ENCODE measurements around the gene PCYT1A. TPM values are rescaled to one million over a fixed set of nuclear protein-coding genes. Genes with fewer than 3 reads are reported as not detected.

PCYT1A gene
- total and polyA plus RNA-seq, 3 donors from 2014 or later: 51.3 to 69.3 (median 66.0) TPM

DNA sequence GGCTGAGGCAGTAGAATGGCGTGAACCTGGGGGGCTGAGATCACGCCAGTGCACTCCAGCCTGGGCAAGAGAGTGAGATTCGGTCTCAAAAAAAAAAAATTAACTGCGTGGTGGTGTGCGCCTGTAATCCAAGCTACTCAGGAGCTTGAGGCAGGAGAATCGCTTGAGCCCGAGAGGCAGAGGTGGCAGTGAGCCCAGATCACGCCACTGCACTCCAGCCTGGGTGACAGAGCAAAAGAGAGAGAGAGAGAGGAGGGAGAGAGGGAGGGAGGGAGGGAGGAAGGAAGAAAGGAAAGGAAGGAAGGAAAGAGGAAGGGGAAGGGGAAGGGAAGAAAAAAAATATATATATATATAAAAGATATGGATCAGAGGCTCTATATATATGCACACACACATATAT lies 44.6 kb upstream of the PCYT1A start:
- DNase-seq: no peak

DNA sequence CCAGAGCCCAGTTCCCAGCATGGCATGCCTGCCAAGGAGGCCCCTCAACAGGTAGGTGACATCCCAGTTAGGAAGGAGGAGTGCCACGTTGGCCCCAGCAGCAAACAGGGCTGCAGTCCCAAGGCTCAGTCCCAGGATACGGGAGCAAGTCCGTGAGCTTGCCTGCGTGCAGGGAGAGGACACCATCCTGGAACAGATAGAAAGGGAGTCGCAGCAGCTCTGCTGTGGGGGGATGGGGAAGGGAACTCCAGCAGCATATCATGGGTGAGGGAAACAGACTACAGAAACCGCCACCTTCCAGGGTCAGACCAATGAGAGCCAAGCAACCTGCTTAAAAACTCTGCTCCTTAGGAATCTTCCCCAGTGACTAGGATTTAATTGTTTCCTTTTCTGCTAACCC lies 39.9 kb upstream of the PCYT1A start:
- Histone ChIP-seq H3K9me3 (no peaks in the 10 kb centered on the region), H3K4me1 (peaks cover 4% of the 10 kb centered on the region), H3K27me3 (no peaks in the 10 kb centered on the region), H3K4me3 (no peak overlapping the region), H3K36me3 (ENCODE audit: low read depth, missing control alignments) (no peaks in the 10 kb centered on the region), H3K27ac (no peak overlapping the region)
- intact Hi-C loops (cut with DNase I; ENCODE audit: low total_unique reads): no loop called here
- WGBS, 2 donors: 15 to 36% methylated on average over 5 to 6 of the region's 6 CpGs
- DNase-seq: no peak
- TF ChIP-seq, protein P1, sequence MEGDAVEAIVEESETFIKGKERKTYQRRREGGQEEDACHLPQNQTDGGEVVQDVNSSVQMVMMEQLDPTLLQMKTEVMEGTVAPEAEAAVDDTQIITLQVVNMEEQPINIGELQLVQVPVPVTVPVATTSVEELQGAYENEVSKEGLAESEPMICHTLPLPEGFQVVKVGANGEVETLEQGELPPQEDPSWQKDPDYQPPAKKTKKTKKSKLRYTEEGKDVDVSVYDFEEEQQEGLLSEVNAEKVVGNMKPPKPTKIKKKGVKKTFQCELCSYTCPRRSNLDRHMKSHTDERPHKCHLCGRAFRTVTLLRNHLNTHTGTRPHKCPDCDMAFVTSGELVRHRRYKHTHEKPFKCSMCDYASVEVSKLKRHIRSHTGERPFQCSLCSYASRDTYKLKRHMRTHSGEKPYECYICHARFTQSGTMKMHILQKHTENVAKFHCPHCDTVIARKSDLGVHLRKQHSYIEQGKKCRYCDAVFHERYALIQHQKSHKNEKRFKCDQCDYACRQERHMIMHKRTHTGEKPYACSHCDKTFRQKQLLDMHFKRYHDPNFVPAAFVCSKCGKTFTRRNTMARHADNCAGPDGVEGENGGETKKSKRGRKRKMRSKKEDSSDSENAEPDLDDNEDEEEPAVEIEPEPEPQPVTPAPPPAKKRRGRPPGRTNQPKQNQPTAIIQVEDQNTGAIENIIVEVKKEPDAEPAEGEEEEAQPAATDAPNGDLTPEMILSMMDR (IDR thresholded peaks at IDR 0.05): no peak
- TF ChIP-seq POLR2A (IDR thresholded peaks at IDR 0.05): no peak

More for the DNA sequence above, 44.6 kb upstream of the PCYT1A start:
- no peaks in the 10 kb centered on the region for H3K9me3 ChIP-seq
- H3K36me3 ChIP-seq (ENCODE audit: low read depth, missing control alignments): no peaks in the 10 kb centered on the region
- H3K27me3 ChIP-seq: no peaks in the 10 kb centered on the region
- H3K4me3 ChIP-seq: no peak overlapping the region
- TF ChIP-seq POLR2A (IDR thresholded peaks at IDR 0.05): no peak
- TF ChIP-seq, protein P1 (IDR thresholded peaks at IDR 0.05): no peak
- 88 to 94% methylated on average over 8 of the region's 8 CpGs for WGBS, 2 donors
- H3K4me1 ChIP-seq: peaks cover 4% of the 10 kb centered on the region
- no peak overlapping the region for H3K27ac ChIP-seq
- intact Hi-C loops (cut with DNase I; ENCODE audit: low total_unique reads): no loop called here

DNA sequence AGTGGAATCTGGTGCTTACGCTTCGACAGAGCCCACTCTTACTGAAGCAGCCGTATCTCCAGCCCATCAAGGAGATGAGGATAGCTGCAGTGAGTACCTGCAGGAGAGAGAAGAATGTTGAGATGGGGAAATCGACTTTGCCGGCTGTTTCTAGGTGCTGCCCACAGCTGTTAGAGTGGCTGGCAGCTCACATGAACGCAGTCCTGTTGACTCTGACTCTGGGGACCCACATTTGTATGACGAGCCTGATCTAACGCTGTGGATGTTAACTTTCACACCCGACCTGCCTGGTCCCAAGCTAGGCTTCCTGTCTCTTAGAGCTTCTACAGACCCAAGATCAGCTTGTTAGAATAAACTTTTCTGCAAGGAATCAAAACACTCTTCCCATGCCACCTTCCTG lies 39.4 kb upstream of the PCYT1A start:
- Histone ChIP-seq H3K4me1 (peaks cover 4% of the 10 kb centered on the region), H3K27ac (no peak overlapping the region), H3K4me3 (no peak overlapping the region), H3K27me3 (no peaks in the 10 kb centered on the region), H3K36me3 (ENCODE audit: low read depth, missing control alignments) (no peaks in the 10 kb centered on the region), H3K9me3 (no peaks in the 10 kb centered on the region)
- intact Hi-C loops (cut with DNase I; ENCODE audit: low total_unique reads): no loop called here
- WGBS, 2 donors: 77 to 83% methylated on average over 9 of the region's 9 CpGs
- DNase-seq: no peak
- TF ChIP-seq, protein P1 (IDR thresholded peaks at IDR 0.05): no peak
- TF ChIP-seq POLR2A (IDR thresholded peaks at IDR 0.05): no peak

DNA sequence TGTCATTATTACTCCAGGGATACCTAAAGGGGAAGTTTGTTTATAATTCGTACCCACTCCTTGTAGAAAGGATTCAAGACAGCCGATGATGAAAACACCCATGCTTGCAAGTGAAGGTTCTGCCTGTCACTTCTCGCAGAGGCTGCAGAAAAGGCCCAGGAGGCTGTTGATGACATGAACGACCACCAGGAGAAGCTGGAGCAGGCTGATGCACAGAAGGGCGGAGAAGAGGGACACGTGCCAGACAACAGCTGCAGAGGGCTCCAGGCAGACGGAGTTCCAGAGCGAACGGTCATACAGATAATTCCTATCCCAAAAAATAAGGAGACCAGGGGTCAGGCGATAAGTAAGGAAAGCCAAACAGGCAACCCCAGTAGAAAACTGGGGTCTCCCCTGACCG lies 36.2 kb upstream of the PCYT1A start:
- no peak overlapping the region for H3K27ac ChIP-seq
- H3K4me1 ChIP-seq: peaks cover 10% of the 10 kb centered on the region
- 66 to 69% methylated on average over 11 of the region's 11 CpGs for WGBS, 2 donors
- intact Hi-C loops (cut with DNase I; ENCODE audit: low total_unique reads): no loop called here
- no peak for TF ChIP-seq POLR2A (IDR thresholded peaks at IDR 0.05)
- TF ChIP-seq, protein P1 (IDR thresholded peaks at IDR 0.05): no peak
- H3K4me3 ChIP-seq: no peak overlapping the region
- DNase-seq: no peak
- no peaks in the 10 kb centered on the region for H3K9me3 ChIP-seq
- no peaks in the 10 kb centered on the region for H3K27me3 ChIP-seq
- no peaks in the 10 kb centered on the region for H3K36me3 ChIP-seq (ENCODE audit: low read depth, missing control alignments)

DNA sequence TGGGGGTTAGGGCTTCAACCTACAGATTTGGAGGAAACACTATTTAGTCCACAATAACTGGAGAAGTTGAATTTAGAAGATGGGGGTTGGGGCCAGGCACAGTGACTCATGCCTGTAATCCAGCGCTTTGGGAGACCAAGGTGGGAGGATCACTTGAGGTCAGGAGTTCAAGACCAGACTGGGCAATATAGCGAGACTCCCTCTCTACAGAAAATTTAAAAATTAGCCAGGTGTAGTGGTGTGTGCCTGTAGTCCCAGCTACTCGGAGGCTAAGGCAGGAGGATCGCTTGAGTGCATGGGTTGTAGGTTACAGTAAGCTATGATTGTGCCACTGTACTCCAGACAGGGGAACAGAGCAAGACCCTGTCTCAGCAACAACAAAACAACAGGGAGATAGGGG lies 35.5 kb upstream of the PCYT1A start:
- DNase-seq: no peak
- TF ChIP-seq POLR2A (IDR thresholded peaks at IDR 0.05): no peak
- TF ChIP-seq, protein P1 (IDR thresholded peaks at IDR 0.05): no peak
- Histone ChIP-seq H3K9me3 (no peaks in the 10 kb centered on the region), H3K36me3 (ENCODE audit: low read depth, missing control alignments) (no peaks in the 10 kb centered on the region), H3K27me3 (no peaks in the 10 kb centered on the region), H3K4me1 (peaks cover 10% of the 10 kb centered on the region), H3K4me3 (no peak overlapping the region), H3K27ac (no peak overlapping the region)
- WGBS, 2 donors: 94% methylated on average over 4 of the region's 4 CpGs
- intact Hi-C loops (cut with DNase I; ENCODE audit: low total_unique reads): no loop called here

Measured in testis (tissue), 3 donors.